Liver (tissue), 9 donors: ENCODE data around the gene GDF10. TPM values are rescaled to one million over a fixed set of nuclear protein-coding genes. Genes with fewer than 3 reads are reported as not detected.
A peak's percentile ranks its signal among the peaks of the same experiment; 100 is the strongest.

Experiments
- DNase-seq: peaks from one replicate; pipeline ENCODE4 v3.0.0-alpha.2; 2017; ENCODE audit warnings: low spot score
- H3K27ac ChIP-seq, 2 donors: one replicate each; pipeline ENCODE4 v1.7.0; 2013; ENCODE audit warnings: inconsistent platforms in 2 of 2, low read length in 2 of 2, control low read depth in 1 of 2, low read depth in 1 of 2, mild to moderate bottlenecking in 1 of 2
- H3K27me3 ChIP-seq, 4 donors: one replicate each; pipeline versions ENCODE4 v1.6.1 to v1.7.0; 2013; ENCODE audit warnings: low read length in 3 of 4, inconsistent platforms in 1 of 4, mild to moderate bottlenecking in 1 of 4, moderate library complexity in 1 of 4; ENCODE audit not compliant: control insufficient read depth in 4 of 4, insufficient read depth in 4 of 4
- H3K36me3 ChIP-seq, 4 donors: one replicate each; pipeline versions ENCODE4 v1.6.1 to v1.7.0; 2013; ENCODE audit warnings: low read length in 3 of 4, mild to moderate bottlenecking in 3 of 4, low read depth in 1 of 4, moderate library complexity in 1 of 4; ENCODE audit not compliant: control insufficient read depth in 4 of 4, insufficient read depth in 3 of 4
- H3K4me1 ChIP-seq, 4 donors: one replicate each; pipeline versions ENCODE4 v1.6.1 to v1.7.0; 2013; ENCODE audit warnings: low read length in 3 of 4, mild to moderate bottlenecking in 3 of 4, moderate library complexity in 1 of 4; ENCODE audit not compliant: control insufficient read depth in 4 of 4, insufficient read depth in 4 of 4
- H3K4me3 ChIP-seq, 3 donors: one replicate each; pipeline versions ENCODE4 v1.6.1 to v1.7.0; 2013; ENCODE audit warnings: low read length in 3 of 3, control low read depth in 1 of 3, low read depth in 1 of 3, mild to moderate bottlenecking in 1 of 3
- H3K9ac ChIP-seq, 2 donors: one replicate each; pipeline ENCODE4 v1.7.0; 2013; ENCODE audit warnings: low read length in 2 of 2, mild to moderate bottlenecking in 2 of 2, moderate library complexity in 2 of 2, control low read depth in 1 of 2, low read depth in 1 of 2
- H3K9me3 ChIP-seq, 4 donors: one replicate each; pipeline versions ENCODE4 v1.6.1 to v1.7.0; 2013; ENCODE audit warnings: low read length in 3 of 4; ENCODE audit not compliant: control insufficient read depth in 4 of 4
- ATF3 ChIP-seq: IDR thresholded peaks from 2 replicates; pipeline ENCODE4 v1.6.1; 2016; ENCODE audit warnings: antibody characterized with exemption
- CTCF ChIP-seq: fragments of 150-350 bp; IDR thresholded peaks from 2 replicates; pipeline ENCODE4 v1.5.1; 2017; ENCODE audit warnings: improper control_type of control experiment, low read depth, low read length; ENCODE audit not compliant: missing input control
- EGR1 ChIP-seq, 2 donors: IDR thresholded peaks; 2 replicates each; pipeline ENCODE4 v1.6.1; 2016 to 2018; ENCODE audit warnings: antibody characterized with exemption in 2 of 2, low read depth in 2 of 2
- FOXA1 ChIP-seq: IDR thresholded peaks from 2 replicates; pipeline ENCODE4 v1.6.1; 2016; ENCODE audit warnings: antibody characterized with exemption
- FOXA2 ChIP-seq: IDR thresholded peaks from 2 replicates; pipeline ENCODE4 v1.6.1; 2016; ENCODE audit warnings: antibody characterized with exemption
- GABPA ChIP-seq, 2 donors: IDR thresholded peaks in 1 of 2; conservative IDR thresholded peaks in 1 of 2; 2 replicates each; pipeline ENCODE4 v1.6.1; 2016; ENCODE audit warnings: antibody characterized with exemption in 2 of 2, mild to moderate bottlenecking in 1 of 2, moderate library complexity in 1 of 2
- HNF4A ChIP-seq, 2 donors: conservative IDR thresholded peaks; 2 replicates each; pipeline ENCODE4 v1.6.1; 2016; ENCODE audit warnings: antibody characterized with exemption in 2 of 2, mild to moderate bottlenecking in 2 of 2
- HNF4G ChIP-seq: IDR thresholded peaks from 2 replicates; pipeline ENCODE4 v1.6.1; 2016; ENCODE audit warnings: antibody characterized with exemption
- JUND ChIP-seq, 2 donors: IDR thresholded peaks; 2 replicates each; pipeline ENCODE4 v1.6.1; 2016; ENCODE audit warnings: antibody characterized with exemption in 2 of 2
- MAX ChIP-seq: IDR thresholded peaks from 2 replicates; pipeline ENCODE4 v1.6.1; 2016; ENCODE audit warnings: antibody characterized with exemption
- NR2F2 ChIP-seq: IDR thresholded peaks from 2 replicates; pipeline ENCODE4 v1.6.1; 2016; ENCODE audit warnings: antibody characterized with exemption
- RAD21 ChIP-seq, 2 donors: IDR thresholded peaks; 2 replicates each; pipeline ENCODE4 v1.6.1; 2016; ENCODE audit warnings: antibody characterized with exemption in 2 of 2, mild to moderate bottlenecking in 2 of 2
- REST ChIP-seq: IDR thresholded peaks from 2 replicates; pipeline ENCODE4 v1.6.1; 2016; ENCODE audit warnings: antibody characterized with exemption, mild to moderate bottlenecking
- RXRA ChIP-seq, 2 donors: IDR thresholded peaks; 2 replicates each; pipeline ENCODE4 v1.6.1; 2017 to 2018; ENCODE audit warnings: antibody characterized with exemption in 2 of 2, mild to moderate bottlenecking in 1 of 2
- TAF1 ChIP-seq: conservative IDR thresholded peaks from 2 replicates; pipeline ENCODE4 v1.6.1; 2016; ENCODE audit warnings: antibody characterized with exemption, mild to moderate bottlenecking
- YY1 ChIP-seq: IDR thresholded peaks from 2 replicates; pipeline ENCODE4 v1.6.1; 2016; ENCODE audit warnings: antibody characterized with exemption, mild to moderate bottlenecking
- ZBTB33 ChIP-seq: IDR thresholded peaks from 2 replicates; pipeline ENCODE4 v1.6.1; 2016; ENCODE audit warnings: antibody characterized with exemption
- WGBS: extraction: QIAGEN DNeasy Blood & Tissue Kit; methylation state at CpG from one replicate; pipeline ENCODE4 v1.1.7; 2013; 5-methylcytosine and 5-hydroxymethylcytosine counted together
- polyA plus RNA-seq, 2 donors: library from polyadenylated mRNA; stranded (reverse) in 1 of 2; unstranded in 1 of 2; fragments of 200-250 nt in 1 of 2; fragments of >200 nt in 1 of 2; fragmentation: Nextera tagmentation in 1 of 2; extraction: Ambion mirVana in 1 of 2; gene quantifications; one replicate each; pipeline versions ENCODE4 v1.2.1 to v1.2.3, GENCODE V29; 2013 to 2015
- total RNA-seq, 2 donors: library from RNA; depleted of rRNA; stranded (reverse); fragments of >200 nt; gene quantifications; one replicate each; pipeline ENCODE4 v1.2.3, GENCODE V29; 2014
- donor health status: healthy.
- donor health status: healthy.
- donor health status: healthy.
- donor health status: healthy.
- donor health status: healthy.

Gene GDF10
- total RNA-seq (under 1 TPM; under 0.01 to 0.28 TPM), polyA plus RNA-seq (under 1 TPM; 0.08 to 0.14 TPM)

- 6% methylated on average over 64 of the region's 64 CpGs for WGBS
- Histone ChIP-seq H3K9ac (no peak within 1 kb of the TSS), H3K4me1 (peaks cover 0 to 13% (median 9%) of the 10 kb centered on the region in 4 donors), H3K27me3 (no peaks in the 10 kb centered on the region), H3K4me3 (peak within 1 kb of the TSS in 1 of 3 donors; percentile 50), H3K9me3 (no peaks in the 10 kb centered on the region), H3K27ac (no peak within 1 kb of the TSS), H3K36me3 (no peaks in the 10 kb centered on the region)
- no peak for TF ChIP-seq JUND (IDR thresholded peaks at IDR 0.05)
- TF ChIP-seq HNF4G = no peak
- no peak for TF ChIP-seq NR2F2
- TF ChIP-seq ATF3 = no peak
- no peak for TF ChIP-seq YY1
- TF ChIP-seq REST = no peak
- no peak for TF ChIP-seq EGR1 (IDR thresholded peaks at IDR 0.05; ENCODE audit: low read depth in 2 of 2)
- TF ChIP-seq FOXA2 = no peak
- no peak for TF ChIP-seq ZBTB33
- no peak for TF ChIP-seq RXRA (IDR thresholded peaks at IDR 0.05)
- no peak for TF ChIP-seq HNF4A (conservative IDR thresholded peaks at IDR 0.05)
- TF ChIP-seq FOXA1 = no peak
- no peak for TF ChIP-seq CTCF
- no peak for TF ChIP-seq MAX
- no peak for TF ChIP-seq TAF1
- no peak for TF ChIP-seq GABPA (IDR thresholded peaks at IDR 0.05 in 1 of 2, conservative IDR thresholded peaks at IDR 0.05 in 1 of 2)
- no peak for TF ChIP-seq RAD21 (IDR thresholded peaks at IDR 0.05)
- no peak for DNase-seq
Measured at GRCh38 chr10:47299611-47300428, at the start of gene GDF10. Gene GDF10 (plus strand): TSS chr10:47300197. CDS start chr10:47300652, 455 bp downstream.
